ENCODE measurements around the gene MMEL1.

- TF ChIP-seq CTCF (IDR thresholded peaks at IDR 0.05) (no peak), RFX5 (IDR thresholded peaks at IDR 0.05) (no peak), PHF8 (IDR thresholded peaks at IDR 0.05; ENCODE audit: borderline replicate concordance, low read depth) (no peak), MAZ (IDR thresholded peaks at IDR 0.05; ENCODE audit: borderline replicate concordance, low read depth, low read length) (no peak), POLR2A (IDR thresholded peaks at IDR 0.05; ENCODE audit: low read length) (no peak), ESRRA (IDR thresholded peaks at IDR 0.05; ENCODE audit: borderline replicate concordance, low read length) (no peak), HDAC2 (IDR thresholded peaks at IDR 0.05) (no peak), NPAS2 (CRISPR knock-in tag; IDR thresholded peaks at IDR 0.05; ENCODE audit: borderline replicate concordance) (no peak), KDM1A (IDR thresholded peaks at IDR 0.05; ENCODE audit: low read depth) (no peak), EHF (CRISPR knock-in tag; IDR thresholded peaks at IDR 0.05) (no peak), RCOR1 (IDR thresholded peaks at IDR 0.05; ENCODE audit: low read depth, low read length) (no peak), SMC3 (IDR thresholded peaks at IDR 0.05) (no peak), MAX (IDR thresholded peaks at IDR 0.05) (no peak)
These were observed 3.0 kb downstream of the MMEL1 start for GRCh38 chr1:2629627-2630497.
